Peyer's patch (tissue), 4 donors: ENCODE measurements around the gene P3H4. TPM values are rescaled to one million over a fixed set of nuclear protein-coding genes. Genes with fewer than 3 reads are reported as not detected.

Experiments
- DNase-seq, 3 donors: peaks; one replicate each; pipeline ENCODE4 v3.0.0-alpha.2; 2017 to 2019
- H3K27ac ChIP-seq, 4 donors: fragments of 200-600 bp; sonication (generic); one replicate each; pipeline ENCODE4 v1.5.1; 2016 to 2019
- H3K27me3 ChIP-seq, 2 donors: fragments of 200-600 bp; sonication (generic); one replicate each; pipeline ENCODE4 v1.5.1; 2019
- H3K36me3 ChIP-seq, 3 donors: fragments of 200-600 bp; sonication (generic); one replicate each; pipeline ENCODE4 v1.5.1; 2016 to 2019
- H3K4me1 ChIP-seq, 4 donors: fragments of 200-600 bp; sonication (generic); one replicate each; pipeline ENCODE4 v1.5.1; 2016 to 2019
- H3K4me3 ChIP-seq, 4 donors: fragments of 200-600 bp; sonication (generic); 1 replicate in 3 of 4; 2 replicates in 1 of 4; pipeline ENCODE4 v1.5.1; 2016 to 2019; ENCODE audit warnings: mild to moderate bottlenecking in 1 of 4
- H3K9me3 ChIP-seq, 4 donors: fragments of 200-600 bp; sonication (generic); one replicate each; pipeline ENCODE4 v1.5.1; 2016 to 2019; ENCODE audit warnings: mild to moderate bottlenecking in 1 of 4
- CTCF ChIP-seq, 6 experiments: fragments of 450-650 bp in 4 of 6; fragments of 200-600 bp in 2 of 6; sonication (generic) in 1 of 6; IDR thresholded peaks; one replicate each; pipeline ENCODE4 v1.5.1; 2017 to 2019; ENCODE audit warnings: antibody characterized with exemption in 6 of 6, mild to moderate bottlenecking in 3 of 6, moderate library complexity in 1 of 6
- POLR2A ChIP-seq, 2 donors: fragments of 450-650 bp; IDR thresholded peaks; one replicate each; pipeline ENCODE4 v1.5.1; 2017; ENCODE audit warnings: antibody characterized with exemption in 2 of 2, mild to moderate bottlenecking in 2 of 2, moderate library complexity in 2 of 2
- total RNA-seq, 4 donors: library from RNA; depleted of rRNA; stranded (reverse); fragments of >200 nt; gene quantifications; one replicate each; pipeline ENCODE4 v1.1.0, GENCODE V29; 2016

Gene P3H4
- total RNA-seq, 4 donors from 2014 or later = 9.5 to 23.1 (median 18.0) TPM

GRCh38 chr17:41822216-41823140, 10.7 kb upstream of the P3H4 start:
- DNase-seq = no peak
- Histone ChIP-seq H3K4me3 (no peak overlapping the region), H3K36me3 (no peaks in the 10 kb centered on the region), H3K27ac (no peak overlapping the region), H3K4me1 (no peaks in the 10 kb centered on the region), H3K27me3 (no peaks in the 10 kb centered on the region), H3K9me3 (no peaks in the 10 kb centered on the region)
- no peak for TF ChIP-seq POLR2A (IDR thresholded peaks at IDR 0.05)
- TF ChIP-seq CTCF (IDR thresholded peaks at IDR 0.05) = no peak

- no peak for DNase-seq
- Histone ChIP-seq H3K4me1 (no peaks in the 10 kb centered on the region), H3K36me3 (no peaks in the 10 kb centered on the region), H3K27me3 (no peaks in the 10 kb centered on the region), H3K4me3 (no peak overlapping the region), H3K9me3 (no peaks in the 10 kb centered on the region), H3K27ac (no peak overlapping the region)
- no peak for TF ChIP-seq CTCF (IDR thresholded peaks at IDR 0.05)
These were observed 10.0 kb upstream of the P3H4 start for GRCh38 chr17:41821776-41822175.

- Histone ChIP-seq H3K27me3 (no peaks in the 10 kb centered on the region), H3K36me3 (no peaks in the 10 kb centered on the region), H3K4me1 (peaks cover 0 to 12% (median 0%) of the 10 kb centered on the region in 4 donors), H3K4me3 (no peak overlapping the region), H3K27ac (no peak overlapping the region), H3K9me3 (no peaks in the 10 kb centered on the region)
- DNase-seq = no peak
- no peak for TF ChIP-seq CTCF (IDR thresholded peaks at IDR 0.05)
- TF ChIP-seq POLR2A (IDR thresholded peaks at IDR 0.05) = no peak
These were observed 6.3 kb upstream of the P3H4 start for GRCh38 chr17:41818024-41818423.

- Histone ChIP-seq H3K4me1 (peaks cover 0 to 17% (median 7%) of the 10 kb centered on the region in 4 donors), H3K4me3 (no peak overlapping the region), H3K27ac (no peak overlapping the region), H3K9me3 (no peaks in the 10 kb centered on the region), H3K36me3 (no peaks in the 10 kb centered on the region), H3K27me3 (no peaks in the 10 kb centered on the region)
- no peak for DNase-seq
- no peak for TF ChIP-seq CTCF (IDR thresholded peaks at IDR 0.05)
- no peak for TF ChIP-seq POLR2A (IDR thresholded peaks at IDR 0.05)
These were observed 5.0 kb upstream of the P3H4 start for GRCh38 chr17:41816637-41817320.

GRCh38 chr17:41814195-41814594, 2.4 kb upstream of the P3H4 start:
- Histone ChIP-seq H3K4me3 (no peak overlapping the region), H3K27ac (no peak overlapping the region), H3K9me3 (no peaks in the 10 kb centered on the region), H3K4me1 (peaks cover 0 to 37% (median 19%) of the 10 kb centered on the region in 4 donors), H3K27me3 (no peaks in the 10 kb centered on the region), H3K36me3 (no peaks in the 10 kb centered on the region)
- no peak for DNase-seq
- TF ChIP-seq CTCF (IDR thresholded peaks at IDR 0.05) (no peak), POLR2A (IDR thresholded peaks at IDR 0.05) (no peak)
